ENCODE data around the gene SPEG.

SPEG gene

DNA sequence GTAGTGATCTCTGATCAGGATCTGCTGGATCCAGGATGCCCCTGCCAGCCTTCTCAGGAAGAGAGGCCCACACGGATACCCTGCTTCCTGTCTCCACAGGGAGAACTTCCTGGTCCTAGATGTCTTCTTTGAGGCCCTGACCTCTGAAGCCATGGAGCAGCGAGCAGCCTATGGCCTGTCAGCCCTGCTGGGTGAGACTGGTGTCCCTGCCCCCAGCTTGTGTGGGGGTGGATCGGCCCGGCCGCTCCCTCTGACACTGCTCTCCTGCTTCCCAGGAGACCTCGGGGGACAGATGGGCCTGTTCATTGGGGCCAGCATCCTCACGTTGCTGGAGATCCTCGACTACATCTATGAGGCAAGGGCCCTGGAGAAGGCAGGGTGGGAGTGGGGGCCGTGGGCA is 102.3 kb downstream of the SPEG start:
- DNase-seq = no peak

DNA sequence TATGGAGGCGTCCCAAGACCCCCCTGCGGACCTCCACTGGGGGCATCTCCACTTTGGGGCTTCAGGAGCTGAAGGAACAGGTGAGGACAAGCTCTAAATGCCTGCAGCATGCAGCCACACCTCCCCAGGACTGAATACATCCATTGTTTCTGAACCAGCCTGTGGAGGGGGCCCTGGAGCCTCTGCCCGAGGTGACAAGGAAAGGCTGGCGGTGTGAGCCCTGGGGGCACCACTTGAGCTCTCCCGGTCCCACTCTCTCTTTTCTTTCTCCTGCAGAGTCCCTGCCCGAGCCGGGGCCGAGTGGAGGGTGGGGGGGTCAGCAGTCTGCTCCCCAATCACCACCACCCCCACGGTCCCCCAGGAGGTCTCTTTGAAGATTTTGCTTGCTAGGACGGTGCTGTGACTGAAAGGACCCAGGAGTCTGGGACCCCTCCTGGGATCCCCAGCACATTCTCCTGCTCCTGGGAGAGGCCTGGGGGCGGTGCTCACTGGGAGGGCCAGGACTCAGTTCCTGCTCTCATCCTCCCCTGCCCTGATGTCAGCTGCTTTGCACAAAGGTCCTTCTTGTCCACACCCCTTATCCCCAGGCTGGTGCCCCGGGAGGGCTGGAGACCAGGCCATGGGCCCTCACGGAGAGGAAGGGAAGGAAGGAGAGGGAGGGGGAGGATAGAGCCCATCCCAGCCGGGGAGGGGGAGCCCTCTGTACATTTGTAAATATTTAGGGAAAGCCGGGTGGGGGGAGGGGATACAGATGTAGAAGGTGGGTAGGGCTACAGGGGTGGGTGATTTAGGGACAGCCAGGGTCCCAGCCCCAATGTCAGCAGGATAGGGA is 103.2 kb downstream of the SPEG start:
- DNase-seq = no peak

DNA sequence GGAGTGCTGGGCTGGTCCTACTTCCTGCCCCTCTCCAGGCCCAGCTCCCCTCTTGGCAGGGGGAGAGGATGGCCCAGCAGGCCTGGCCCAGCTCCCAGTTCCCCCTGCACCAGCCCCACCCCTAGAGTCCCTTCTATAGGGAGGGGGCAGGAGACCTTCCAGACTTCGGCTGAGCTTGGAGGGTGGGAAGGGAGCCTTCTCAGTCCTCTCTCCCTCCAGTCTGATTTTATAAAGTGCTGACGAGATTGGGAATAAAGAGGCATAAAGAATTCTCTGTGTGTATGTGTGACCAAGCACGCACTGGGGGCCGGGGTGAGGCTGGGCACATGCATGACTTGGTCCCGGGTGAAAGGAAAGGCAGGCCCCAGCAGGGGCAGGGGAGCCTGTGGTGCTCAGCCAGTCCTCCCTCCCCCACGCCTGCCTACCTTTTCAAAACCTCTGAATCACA is 103.9 kb downstream of the SPEG start:
- DNase-seq = no peak

DNA sequence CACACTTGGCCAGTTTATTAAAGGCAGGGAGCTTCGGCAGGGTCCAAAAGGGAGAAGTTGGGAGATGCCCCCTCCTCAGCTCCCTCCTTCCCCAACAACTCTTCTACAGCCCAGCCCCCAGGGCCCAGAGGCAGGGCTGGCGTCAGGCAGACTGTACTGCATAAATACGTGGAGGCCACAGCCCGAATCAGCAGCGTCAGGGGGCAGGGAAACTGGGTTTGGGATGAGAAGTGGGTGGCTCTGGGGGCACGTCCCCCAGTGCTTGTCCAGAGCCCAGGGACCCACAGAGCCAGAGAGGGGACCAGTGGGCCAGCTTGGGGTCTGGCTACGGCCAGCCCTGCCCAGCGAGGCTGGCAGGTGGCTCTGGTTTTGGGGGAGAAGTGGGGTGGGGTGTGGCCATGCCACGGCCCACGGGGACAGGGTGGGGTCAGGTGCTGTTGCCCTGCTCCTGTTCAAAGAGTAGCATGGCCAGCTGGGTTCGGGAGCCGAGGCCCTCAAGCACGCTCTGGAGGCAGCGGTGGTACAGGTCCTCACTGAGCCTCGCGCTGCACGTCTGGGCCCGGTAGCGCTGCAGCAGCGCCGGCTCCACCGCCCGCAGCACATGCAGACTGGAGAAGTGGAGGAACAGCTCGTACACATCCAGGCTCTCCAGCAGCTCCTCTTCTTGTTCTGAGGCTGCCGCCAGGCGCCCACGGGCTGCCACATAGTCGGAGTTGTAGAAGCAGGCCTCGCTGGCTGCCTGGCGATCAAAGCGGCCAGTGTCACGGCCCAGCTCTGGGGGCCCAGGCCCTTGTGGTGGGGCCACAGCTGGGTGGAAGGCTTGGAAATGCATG is 104.5 kb downstream of the SPEG start:
- DNase-seq = no peak

DNA sequence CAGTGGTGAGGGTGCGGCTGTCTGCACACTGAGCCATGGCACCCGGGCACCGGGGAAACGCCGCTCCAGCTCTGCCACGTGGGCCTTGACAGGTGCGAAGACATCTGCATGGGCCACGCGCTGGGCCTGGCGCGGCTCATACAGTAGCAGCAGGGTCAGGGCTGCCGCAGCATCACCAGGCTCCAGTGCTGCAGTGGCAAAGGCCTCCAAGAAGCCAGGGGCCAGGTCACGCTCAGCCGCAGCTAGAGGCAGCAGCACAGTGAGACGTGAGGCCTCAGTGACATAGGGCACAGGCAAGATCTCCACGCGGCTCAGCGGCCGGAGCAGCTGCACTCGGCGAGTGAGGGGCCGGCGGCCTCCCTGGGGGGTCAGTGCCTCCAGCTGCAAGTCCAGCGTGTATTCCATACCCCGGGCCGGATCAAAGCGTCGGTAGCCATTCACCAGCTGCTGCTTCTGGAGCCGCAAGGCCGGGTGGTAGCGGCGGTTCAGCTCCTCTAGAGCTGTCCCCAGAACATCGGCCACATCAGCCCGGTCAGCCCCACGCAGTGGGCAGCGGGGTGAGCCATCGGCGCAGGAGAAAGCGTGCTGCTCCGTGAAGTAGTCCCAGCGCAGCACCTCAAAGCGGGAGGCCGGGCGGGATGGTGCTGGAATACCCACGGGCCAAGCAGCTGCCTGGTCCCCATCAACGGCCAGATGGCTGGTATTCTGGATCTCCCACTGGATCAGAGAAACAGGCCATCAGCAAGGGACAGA is 105.5 kb downstream of the SPEG start:
- no peak for DNase-seq

DNA sequence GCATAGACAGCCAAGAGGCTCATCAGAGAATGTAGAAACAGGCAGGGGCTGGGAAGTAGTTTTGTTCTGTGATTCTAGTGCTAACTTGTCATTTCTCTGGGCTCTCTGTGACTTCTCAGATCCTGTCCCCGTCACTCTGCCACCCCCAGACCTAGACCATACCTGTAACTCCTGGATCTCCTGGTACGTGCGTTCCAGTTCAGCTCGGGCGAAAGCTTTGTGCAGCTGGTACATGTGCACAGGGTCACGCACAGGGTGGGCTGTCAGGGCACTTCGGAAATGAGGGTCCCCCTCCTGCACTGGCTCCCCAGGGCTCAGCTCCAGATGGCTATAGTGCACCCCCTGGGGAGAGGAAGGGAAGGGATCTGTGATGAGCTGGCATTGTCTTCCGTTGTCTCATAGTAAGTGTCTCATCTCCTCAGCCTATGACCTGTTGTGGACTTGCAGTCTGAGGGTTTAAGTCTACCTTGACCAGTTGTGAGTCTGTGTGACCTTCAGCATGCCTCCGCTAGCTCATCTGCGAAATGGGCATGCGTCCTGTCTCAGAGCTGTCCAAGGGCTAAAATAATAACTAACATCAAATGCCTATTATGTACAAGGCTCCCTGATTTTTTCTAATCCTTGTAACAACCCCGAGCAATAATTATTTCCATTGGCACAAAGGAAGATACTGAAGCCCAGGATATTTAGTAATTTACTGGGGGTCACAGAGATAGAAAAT is 106.3 kb downstream of the SPEG start:
- DNase-seq = no peak

DNA sequence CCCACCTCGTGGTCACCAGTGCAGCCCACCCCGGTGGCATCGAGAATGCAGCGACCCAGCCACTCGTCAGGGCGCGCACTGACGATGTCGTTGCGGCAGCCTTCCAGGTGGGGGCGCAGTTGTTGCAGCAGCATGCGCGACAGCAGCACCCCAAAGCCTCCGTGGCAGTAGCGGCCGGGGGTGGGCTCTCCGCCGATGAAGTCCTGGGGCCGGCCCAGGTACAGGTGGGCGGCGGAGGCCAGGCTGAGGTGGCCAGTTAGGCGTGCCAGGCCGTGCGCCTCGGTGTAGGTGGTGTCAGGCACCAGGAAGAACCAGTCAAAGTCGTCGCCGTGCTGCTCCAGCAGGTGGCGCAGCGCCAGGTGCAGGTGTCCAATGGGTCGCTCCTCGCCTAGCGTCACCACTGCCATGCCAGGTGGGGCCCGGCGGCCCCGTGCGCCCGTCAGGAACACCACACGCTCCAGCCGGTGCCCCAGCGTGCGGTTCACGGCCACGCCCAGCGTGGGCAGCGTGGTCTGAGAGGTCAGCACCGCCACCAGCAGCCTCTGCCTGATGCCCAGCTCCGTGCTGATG is 107.1 kb downstream of the SPEG start:
- peak; percentile 65 for DNase-seq

DNA sequence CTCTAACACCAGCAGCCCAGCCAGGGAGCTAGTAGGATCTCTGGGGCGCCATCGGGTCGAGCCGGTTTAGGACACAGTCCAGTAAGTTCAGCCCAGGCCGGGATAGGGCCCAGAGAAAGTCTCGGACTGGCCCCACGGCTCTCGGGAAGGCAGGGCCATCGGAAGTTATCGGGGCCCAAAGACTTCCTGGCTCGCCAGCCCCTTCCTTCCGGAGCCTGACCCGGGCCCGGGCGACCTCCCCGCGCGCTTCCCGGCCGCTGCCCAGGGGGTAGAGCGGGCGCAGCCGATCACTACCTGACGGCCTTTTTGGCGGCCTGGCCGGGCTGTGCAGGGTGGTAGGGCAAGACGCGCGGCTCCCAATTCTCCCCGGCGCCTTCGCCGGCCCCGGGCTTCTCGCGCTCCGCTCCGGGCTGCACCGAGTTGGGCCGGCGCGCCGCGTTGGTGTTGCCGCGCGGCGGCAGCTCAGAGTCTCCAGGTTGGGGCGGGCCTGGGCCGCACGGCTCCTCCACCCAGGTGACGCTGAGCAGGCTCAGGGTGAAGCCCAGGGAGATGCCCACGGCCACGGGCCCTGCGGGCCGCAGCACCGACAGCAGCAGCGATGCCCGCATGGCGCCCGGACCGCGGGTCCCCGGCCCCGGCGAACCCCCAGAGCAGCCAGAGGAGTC is 108.4 kb downstream of the SPEG start:
- DNase-seq = no peak

DNA sequence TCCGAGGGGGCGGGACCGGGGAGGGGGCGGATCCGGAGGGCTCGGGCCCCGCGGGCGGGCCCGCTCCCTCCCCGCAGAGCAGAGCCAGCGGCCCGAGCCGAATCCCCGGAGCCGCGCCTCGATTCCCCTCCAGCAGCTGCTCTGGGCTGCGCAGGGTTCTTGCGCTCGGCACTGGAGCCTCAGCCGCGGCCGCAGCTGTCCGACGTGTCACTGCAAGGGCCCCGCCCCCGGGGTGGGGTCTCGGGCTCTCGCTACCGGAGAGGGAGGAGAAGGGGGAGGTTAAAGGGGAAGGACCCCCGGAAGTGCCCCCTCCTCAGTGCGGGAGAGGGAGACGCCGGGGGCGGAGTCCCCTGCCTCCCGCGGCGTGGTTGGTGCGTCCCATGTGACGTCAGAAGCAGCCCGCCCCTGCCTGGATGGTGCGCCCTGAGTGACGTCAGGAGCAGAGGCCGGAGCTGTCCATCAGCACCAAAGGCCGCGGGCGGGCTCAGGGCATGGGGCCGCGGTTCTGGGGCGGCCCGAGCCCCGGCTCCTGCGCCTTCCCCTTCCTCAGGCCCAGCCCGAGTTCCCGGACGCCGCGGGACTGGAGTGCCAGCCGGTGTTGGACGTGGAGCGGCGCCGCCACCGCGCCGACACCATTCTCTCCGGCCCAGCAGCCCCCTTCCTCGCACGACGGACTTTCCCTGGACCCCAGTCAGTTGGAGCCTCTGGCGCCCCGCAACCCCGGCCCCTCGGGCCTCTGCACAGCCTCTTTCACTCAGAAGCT is 109.1 kb downstream of the SPEG start, which contains the start of the genes CHPF and TMEM198:
Gene CHPF (minus strand): TSS at position 214 of the 763 bp plus-strand sequence. CDS start 271 bp downstream, outside the sequence.
Gene TMEM198 (plus strand): TSS at position 433 of the 763 bp plus-strand sequence. CDS start 700 bp downstream, outside the sequence.
- DNase-seq = peak; percentile 98

DNA sequence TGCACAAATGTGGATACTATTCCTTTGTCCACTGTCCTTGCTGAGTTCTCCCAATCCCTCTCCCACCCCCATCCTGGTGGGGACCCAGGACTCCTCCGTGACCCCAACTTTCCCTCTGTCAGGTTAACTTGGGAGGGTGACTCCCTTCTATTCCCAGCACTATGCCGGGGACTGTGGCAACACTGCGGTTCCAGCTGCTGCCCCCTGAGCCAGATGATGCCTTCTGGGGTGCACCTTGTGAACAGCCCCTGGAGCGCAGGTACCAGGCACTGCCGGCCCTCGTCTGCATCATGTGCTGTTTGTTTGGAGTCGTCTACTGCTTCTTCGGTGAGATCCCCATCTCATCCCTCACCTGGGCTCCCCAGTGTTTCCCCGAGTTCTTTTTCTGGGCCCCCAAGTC is 109.9 kb downstream of the SPEG start:
- no peak for DNase-seq

DNA sequence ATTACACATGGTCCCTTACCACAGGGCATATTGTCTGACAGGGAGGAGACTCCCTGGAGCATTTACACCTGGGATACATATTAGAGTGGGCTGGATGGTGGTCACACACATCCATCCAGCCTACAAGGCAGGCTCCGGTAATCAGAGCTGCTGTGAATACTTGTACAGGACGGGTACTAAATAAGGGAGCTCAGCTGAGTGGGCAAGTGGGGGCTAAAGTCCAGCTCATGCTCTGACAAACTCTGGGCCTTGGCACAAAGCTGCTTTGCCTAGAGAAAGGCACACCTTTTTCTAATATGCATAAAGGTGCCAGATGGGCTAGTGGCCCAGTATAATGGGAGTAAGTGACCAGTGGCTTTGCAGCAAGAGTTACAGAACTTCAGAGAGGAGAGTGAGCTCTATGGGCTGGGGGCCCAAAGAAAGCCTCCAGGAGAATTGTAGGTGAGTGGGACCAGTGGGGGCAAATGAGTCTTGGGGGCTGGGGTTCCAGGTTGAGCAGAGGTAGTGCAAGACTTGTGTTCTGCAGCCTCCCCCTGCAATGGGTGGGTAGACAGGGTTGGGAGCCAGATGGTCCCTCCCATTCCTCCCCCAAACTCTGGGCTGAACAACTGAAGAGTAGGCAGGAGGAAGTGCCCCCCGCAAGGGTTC is 110.8 kb downstream of the SPEG start:
- DNase-seq = no peak

DNA sequence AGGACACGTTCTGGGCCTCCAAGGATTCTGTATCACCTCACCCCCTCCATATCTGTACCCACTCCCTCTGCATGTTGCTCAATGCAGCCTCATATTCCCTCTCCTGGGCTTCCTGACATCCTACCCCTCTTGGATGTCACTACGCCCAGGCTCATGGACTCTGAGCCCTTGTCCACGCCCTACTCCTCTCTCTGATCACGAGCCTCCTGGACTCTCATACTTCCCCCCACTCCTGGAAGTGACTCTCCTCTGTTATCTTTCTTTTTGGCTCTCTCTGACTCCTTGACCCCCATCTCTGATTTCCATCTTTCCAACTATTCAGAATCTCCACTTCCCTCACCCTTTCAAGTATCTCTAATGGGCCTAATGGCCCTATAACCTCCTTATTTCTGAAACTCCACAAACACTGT is 111.3 kb downstream of the SPEG start:
- no peak for DNase-seq

DNA sequence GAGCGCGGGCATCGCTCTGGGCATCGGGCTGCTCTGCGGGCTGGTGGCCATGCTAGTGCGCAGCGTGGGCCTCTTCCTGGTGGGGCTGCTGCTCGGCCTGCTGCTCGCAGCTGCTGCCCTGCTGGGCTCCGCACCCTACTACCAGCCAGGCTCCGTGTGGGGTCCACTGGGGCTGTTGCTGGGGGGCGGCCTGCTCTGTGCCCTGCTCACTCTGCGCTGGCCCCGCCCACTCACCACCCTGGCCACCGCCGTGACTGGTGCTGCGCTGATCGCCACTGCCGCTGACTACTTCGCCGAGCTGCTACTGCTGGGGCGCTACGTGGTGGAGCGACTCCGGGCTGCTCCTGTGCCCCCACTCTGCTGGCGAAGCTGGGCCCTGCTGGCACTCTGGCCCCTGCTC is 113.0 kb downstream of the SPEG start:
- DNase-seq = no peak
